Keratinocyte (primary cell): ENCODE measurements around the gene ADGRD1. TPM values are rescaled to one million over a fixed set of nuclear protein-coding genes. Genes with fewer than 3 reads are reported as not detected.

Experiments
- DNase-seq: peaks from one replicate; pipeline ENCODE4 v3.0.0-alpha.2; 2011; ENCODE audit warnings: low read depth, missing footprints, low spot score
- FAIRE-seq: peaks from 2 replicates; lab custom pipeline; 2011; peaks lifted over from hg19 to GRCh38; lab: Jason Lieb, UNC
- H2AFZ ChIP-seq: 2 replicates; pipeline ENCODE4 v1.6.0; 2012; ENCODE audit warnings: low read length, control low read depth, inconsistent platforms; ENCODE audit not compliant: control insufficient read depth
- H3K27ac ChIP-seq: 2 replicates; pipeline ENCODE4 v1.5.1; 2011; ENCODE audit warnings: low read length; ENCODE audit not compliant: control insufficient read depth, insufficient read depth
- H3K27me3 ChIP-seq: 3 replicates; pipeline ENCODE4 v1.6.0; 2011; ENCODE audit warnings: low read length; ENCODE audit not compliant: control insufficient read depth, insufficient read depth; ENCODE audit errors: extremely low read depth
- H3K36me3 ChIP-seq, 2 experiments: 2 replicates in 1 of 2; 3 replicates in 1 of 2; pipeline ENCODE4 v1.5.1; 2011; ENCODE audit warnings: low read length in 2 of 2, mild to moderate bottlenecking in 1 of 2; ENCODE audit not compliant: control insufficient read depth in 2 of 2, insufficient read depth in 2 of 2; ENCODE audit errors: extremely low read depth in 1 of 2
- H3K4me1 ChIP-seq: 3 replicates; pipeline ENCODE4 v1.5.1; 2011; ENCODE audit warnings: low read length; ENCODE audit not compliant: control insufficient read depth, insufficient read depth; ENCODE audit errors: extremely low read depth
- H3K4me2 ChIP-seq: 3 replicates; pipeline ENCODE4 v1.6.0; 2011; ENCODE audit warnings: low read depth, low read length; ENCODE audit not compliant: control insufficient read depth, insufficient read depth; ENCODE audit errors: extremely low read depth
- H3K4me3 ChIP-seq, 3 experiments: fragments of 200-600 bp in 1 of 3; sonication (generic) in 1 of 3; 2 replicates in 2 of 3; 3 replicates in 1 of 3; pipeline ENCODE4 v1.5.1; 2011 to 2016; ENCODE audit warnings: low read length in 3 of 3, mild to moderate bottlenecking in 3 of 3, control low read depth in 2 of 3, inconsistent platforms in 1 of 3, low read depth in 1 of 3, mixed read lengths in 1 of 3, mixed run types in 1 of 3, moderate library complexity in 1 of 3; ENCODE audit not compliant: control insufficient read depth in 2 of 3, insufficient read depth in 2 of 3; ENCODE audit errors: extremely low read depth in 1 of 3
- H3K79me2 ChIP-seq: 2 replicates; pipeline ENCODE4 v1.6.0; 2012; ENCODE audit warnings: low read length; ENCODE audit not compliant: control insufficient read depth, insufficient read depth
- H3K9ac ChIP-seq: 3 replicates; pipeline ENCODE4 v1.6.0; 2011; ENCODE audit warnings: low read length; ENCODE audit not compliant: control insufficient read depth, insufficient read depth; ENCODE audit errors: extremely low read depth
- H3K9me1 ChIP-seq: 3 replicates; pipeline ENCODE4 v1.6.0; 2011; ENCODE audit warnings: low read length; ENCODE audit not compliant: control insufficient read depth, insufficient read depth; ENCODE audit errors: extremely low read depth
- H3K9me3 ChIP-seq: 2 replicates; pipeline ENCODE4 v1.5.1; 2012; ENCODE audit warnings: low read depth, low read length; ENCODE audit not compliant: control insufficient read depth
- H4K20me1 ChIP-seq: 3 replicates; pipeline ENCODE4 v1.6.0; 2011; ENCODE audit warnings: low read length; ENCODE audit not compliant: control insufficient read depth, insufficient read depth; ENCODE audit errors: extremely low read depth
- EZH2 ChIP-seq: IDR thresholded peaks from one replicate; pipeline ENCODE4 v1.6.1; 2012; ENCODE audit warnings: inconsistent platforms, mild to moderate bottlenecking, low read length, moderate library complexity
- dilution Hi-C: fragments of 300-500 bp; cut with MboI; formaldehyde crosslinking; loops from one replicate; pipeline ENCODE4 v1.7.0; 2020; ENCODE audit warnings: low sequenced_read_pairs; ENCODE audit not compliant: extremely low pct_ligation_motif_present
- polyA plus RNA-seq, 5 experiments: library from polyadenylated mRNA; depleted of rRNA in 3 of 5; stranded (reverse) in 3 of 5; stranded (forward) in 1 of 5; unstranded in 1 of 5; fragments of >200 nt; gene quantifications; 1 replicate in 1 of 5; 2 replicates in 3 of 5; 3 replicates in 1 of 5; pipeline versions ENCODE4 v1.2.1 to v1.2.3, GENCODE V29; 2011 to 2012; ENCODE audit warnings: missing spikeins in 2 of 5, low read depth in 1 of 5, low replicate concordance in 1 of 5
- TF ChIP-seq, protein P1 (sequence below), 3 experiments: IDR thresholded peaks in 1 of 3; conservative IDR thresholded peaks in 1 of 3; optimal IDR thresholded peaks in 1 of 3; 2 replicates in 2 of 3; 3 replicates in 1 of 3; pipeline versions ENCODE3 to v1.5.1; 2011; ENCODE audit warnings: low read length in 3 of 3, mild to moderate bottlenecking in 3 of 3, moderate library complexity in 2 of 3, control low read depth in 1 of 3, inconsistent platforms in 1 of 3; ENCODE audit not compliant: insufficient read depth in 2 of 3; ENCODE audit errors: extremely low read depth in 1 of 3

ADGRD1 gene
- polyA plus RNA-seq, 1 donor (not counting 4 experiments of a cell fraction or from before 2014, with no cell fraction given), result not detected

- no peak overlapping the region for H3K27ac ChIP-seq
- no peak for FAIRE-seq
- peaks cover 11% of the 10 kb centered on the region for H3K27me3 ChIP-seq
Measured at GRCh38 chr12:130956456-130957303, 3.0 kb downstream of the ADGRD1 start.

DNA sequence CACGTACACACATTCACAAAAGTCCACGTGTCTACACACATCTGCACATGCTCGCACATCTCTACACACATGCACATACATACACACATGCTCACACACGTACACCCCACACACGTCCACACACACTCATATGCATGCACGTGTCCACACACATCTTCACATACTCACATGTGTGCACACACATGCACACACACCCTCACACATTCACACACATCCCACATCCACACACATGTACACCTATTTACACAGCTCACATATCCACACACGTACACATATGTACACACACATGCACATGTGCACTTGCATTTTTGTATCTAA lies 3.6 kb downstream of the ADGRD1 start:
- peaks cover 5% of the 10 kb centered on the region for H3K9me3 ChIP-seq
- FAIRE-seq, result no peak

More at GRCh38 chr12:130956456-130957303, 3.0 kb downstream of the ADGRD1 start:
- no peak overlapping the region for H3K4me3 ChIP-seq
- H4K20me1 ChIP-seq, result no peaks in the 10 kb centered on the region
- H3K9me1 ChIP-seq, result no peaks in the 10 kb centered on the region
- H3K9ac ChIP-seq, result no peak overlapping the region
- H2AFZ ChIP-seq, result no peak overlapping the region
- no peaks in the 10 kb centered on the region for H3K79me2 ChIP-seq
- DNase-seq, result no peak
- H3K9me3 ChIP-seq, result peaks cover 5% of the 10 kb centered on the region
- TF ChIP-seq, protein P1, sequence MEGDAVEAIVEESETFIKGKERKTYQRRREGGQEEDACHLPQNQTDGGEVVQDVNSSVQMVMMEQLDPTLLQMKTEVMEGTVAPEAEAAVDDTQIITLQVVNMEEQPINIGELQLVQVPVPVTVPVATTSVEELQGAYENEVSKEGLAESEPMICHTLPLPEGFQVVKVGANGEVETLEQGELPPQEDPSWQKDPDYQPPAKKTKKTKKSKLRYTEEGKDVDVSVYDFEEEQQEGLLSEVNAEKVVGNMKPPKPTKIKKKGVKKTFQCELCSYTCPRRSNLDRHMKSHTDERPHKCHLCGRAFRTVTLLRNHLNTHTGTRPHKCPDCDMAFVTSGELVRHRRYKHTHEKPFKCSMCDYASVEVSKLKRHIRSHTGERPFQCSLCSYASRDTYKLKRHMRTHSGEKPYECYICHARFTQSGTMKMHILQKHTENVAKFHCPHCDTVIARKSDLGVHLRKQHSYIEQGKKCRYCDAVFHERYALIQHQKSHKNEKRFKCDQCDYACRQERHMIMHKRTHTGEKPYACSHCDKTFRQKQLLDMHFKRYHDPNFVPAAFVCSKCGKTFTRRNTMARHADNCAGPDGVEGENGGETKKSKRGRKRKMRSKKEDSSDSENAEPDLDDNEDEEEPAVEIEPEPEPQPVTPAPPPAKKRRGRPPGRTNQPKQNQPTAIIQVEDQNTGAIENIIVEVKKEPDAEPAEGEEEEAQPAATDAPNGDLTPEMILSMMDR (optimal IDR thresholded peaks at IDR 0.05 in 1 of 3, IDR thresholded peaks at IDR 0.05 in 1 of 3, conservative IDR thresholded peaks at IDR 0.05 in 1 of 3; ENCODE audit: extremely low read depth in 1 of 3, insufficient read depth in 2 of 3, low read length in 3 of 3), result no peak
- no peak for TF ChIP-seq EZH2
- H3K4me1 ChIP-seq, result no peaks in the 10 kb centered on the region
- H3K36me3 ChIP-seq, result no peaks in the 10 kb centered on the region
- dilution Hi-C loops, result no loop called here
- no peak overlapping the region for H3K4me2 ChIP-seq

More for the DNA sequence above, 3.6 kb downstream of the ADGRD1 start:
- no peak overlapping the region for H3K27ac ChIP-seq
- H3K4me2 ChIP-seq, result no peak overlapping the region
- no peak overlapping the region for H3K9ac ChIP-seq
- no peaks in the 10 kb centered on the region for H3K36me3 ChIP-seq
- H3K9me1 ChIP-seq, result no peaks in the 10 kb centered on the region
- H2AFZ ChIP-seq, result no peak overlapping the region
- H3K4me1 ChIP-seq, result no peaks in the 10 kb centered on the region
- no peak overlapping the region for H3K4me3 ChIP-seq
- no peaks in the 10 kb centered on the region for H3K79me2 ChIP-seq
- TF ChIP-seq, protein P1 (optimal IDR thresholded peaks at IDR 0.05 in 1 of 3, IDR thresholded peaks at IDR 0.05 in 1 of 3, conservative IDR thresholded peaks at IDR 0.05 in 1 of 3; ENCODE audit: extremely low read depth in 1 of 3, insufficient read depth in 2 of 3, low read length in 3 of 3), result no peak
- no peak for TF ChIP-seq EZH2
- peaks cover 11% of the 10 kb centered on the region for H3K27me3 ChIP-seq
- no peak for DNase-seq
- no peaks in the 10 kb centered on the region for H4K20me1 ChIP-seq
- dilution Hi-C loops, result no loop called here
